SK-N-SH (cell line): ENCODE measurements around the gene LRP1. TPM values are rescaled to one million over a fixed set of nuclear protein-coding genes. Genes with fewer than 3 reads are reported as not detected.

Experiments
- CTCF ChIA-PET: fragments of 300-600, 350-600 bp; formaldehyde crosslinking; extraction: SDS; loops from one replicate; lab custom pipeline; 2021; lab: Yijun Ruan, JAX
- POLR2A ChIA-PET: fragments of 350-600 bp; sonication (Branson Sonifier 250); formaldehyde crosslinking; extraction: SDS; loops from one replicate; lab custom pipeline; 2020; ENCODE audit warnings: antibody characterized with exemption, inconsistent platforms; lab: Yijun Ruan, JAX
- DNase-seq: peaks from one replicate; pipeline ENCODE4 v3.0.0; 2012
- H2AFZ ChIP-seq: fragments of 200-600 bp; sonication (generic); 2 replicates; pipeline ENCODE4 v1.8.1; 2016; ENCODE audit warnings: antibody characterized with exemption, mild to moderate bottlenecking, low read depth
- H3F3A ChIP-seq: fragments of 200-600 bp; sonication (generic); replicated peaks from 2 replicates; pipeline ENCODE3; 2016; ENCODE audit warnings: antibody characterized with exemption, mild to moderate bottlenecking; ENCODE audit not compliant: insufficient read depth
- H3K27ac ChIP-seq, 2 experiments: fragments of 200-500 bp in 1 of 2; fragments of 200-600 bp in 1 of 2; sonication (Bioruptor generic) in 1 of 2; sonication (generic), shearing (Covaris generic) in 1 of 2; 2 replicates each; pipeline versions ENCODE4 v1.5.1 to v1.6.1; 2014 to 2016; ENCODE audit warnings: low read depth in 2 of 2, inconsistent platforms in 1 of 2, low read length in 1 of 2, mild to moderate bottlenecking in 1 of 2, mixed read lengths in 1 of 2
- H3K27me3 ChIP-seq: fragments of 200-600 bp; sonication (generic), shearing (Covaris generic); 2 replicates; pipeline ENCODE4 v1.6.1; 2016; ENCODE audit warnings: mixed run types; ENCODE audit not compliant: insufficient read depth
- H3K36me3 ChIP-seq, 2 experiments: fragments of 200-500 bp in 1 of 2; fragments of 200-600 bp in 1 of 2; sonication (Bioruptor generic) in 1 of 2; sonication (generic) in 1 of 2; replicated peaks in 1 of 2; 2 replicates each; pipeline versions ENCODE3 to v1.5.1; 2014 to 2016; ENCODE audit warnings: low read length in 1 of 2, mild to moderate bottlenecking in 1 of 2; ENCODE audit not compliant: insufficient read depth in 2 of 2, control insufficient read depth in 1 of 2
- H3K4me1 ChIP-seq, 2 experiments: fragments of 200-500 bp in 1 of 2; fragments of 200-600 bp in 1 of 2; sonication (Bioruptor generic) in 1 of 2; sonication (generic), shearing (Covaris generic) in 1 of 2; 2 replicates each; pipeline versions ENCODE4 v1.5.1 to v1.6.1; 2014 to 2016; ENCODE audit warnings: low read depth in 1 of 2, low read length in 1 of 2, mixed run types in 1 of 2; ENCODE audit not compliant: insufficient read depth in 2 of 2, control insufficient read depth in 1 of 2
- H3K4me2 ChIP-seq: fragments of 200-600 bp; sonication (generic), shearing (Covaris generic); 2 replicates; pipeline ENCODE4 v1.6.1; 2017; ENCODE audit warnings: mixed run types
- H3K4me3 ChIP-seq, 2 experiments: fragments of 200-500 bp in 1 of 2; fragments of 200-600 bp in 1 of 2; sonication (Bioruptor generic) in 1 of 2; sonication (generic), shearing (Covaris generic) in 1 of 2; 2 replicates each; pipeline versions ENCODE4 v1.5.1 to v1.8.1; 2014 to 2016; ENCODE audit warnings: low read depth in 2 of 2, inconsistent platforms in 1 of 2, low read length in 1 of 2, mild to moderate bottlenecking in 1 of 2, mixed read lengths in 1 of 2, moderate library complexity in 1 of 2
- H3K79me2 ChIP-seq: fragments of 200-600 bp; sonication (generic); 2 replicates; pipeline ENCODE4 v1.8.1; 2017; ENCODE audit warnings: mild to moderate bottlenecking; ENCODE audit not compliant: insufficient read depth
- H3K9ac ChIP-seq: fragments of 200-600 bp; sonication (generic); 2 replicates; pipeline ENCODE4 v1.6.1; 2017; ENCODE audit warnings: mixed run types
- H3K9me2 ChIP-seq: fragments of 200-600 bp; sonication (generic); 2 replicates; pipeline ENCODE4 v1.6.1; 2017; ENCODE audit warnings: mixed run types
- H3K9me3 ChIP-seq: fragments of 200-600 bp; sonication (generic); 2 replicates; pipeline ENCODE4 v1.6.1; 2017; ENCODE audit warnings: mixed run types, mild to moderate bottlenecking, moderate library complexity
- H4K20me1 ChIP-seq: fragments of 200-600 bp; sonication (generic); 2 replicates; pipeline ENCODE4 v1.6.1; 2017; ENCODE audit warnings: mild to moderate bottlenecking, mixed run types; ENCODE audit not compliant: insufficient read depth
- CTCF ChIP-seq: fragments of 200-600 bp; sonication (generic); IDR thresholded peaks from 2 replicates; pipeline ENCODE4 v1.6.1; 2017; ENCODE audit warnings: antibody characterized with exemption, mild to moderate bottlenecking, moderate library complexity
- EP300 ChIP-seq, 2 experiments: IDR thresholded peaks; 2 replicates each; pipeline versions ENCODE4 v1.4.0 to v1.6.1; 2012; ENCODE audit warnings: borderline replicate concordance in 1 of 2, low read depth in 1 of 2, low read length in 1 of 2
- EZH2phosphoT487 ChIP-seq: fragments of 200-600 bp; sonication (generic); IDR thresholded peaks from 2 replicates; pipeline ENCODE4 v1.6.1; 2017; ENCODE audit warnings: low read depth, mixed run types, mild to moderate bottlenecking, antibody characterized with exemption, moderate library complexity, borderline replicate concordance
- GABPA ChIP-seq: IDR thresholded peaks from 2 replicates; pipeline ENCODE4 v1.4.0; 2012; ENCODE audit warnings: low read depth, mild to moderate bottlenecking
- GATA2 ChIP-seq: sonication (generic); formaldehyde crosslinking; IDR thresholded peaks from 2 replicates; pipeline ENCODE4 v1.5.0; 2020; ENCODE audit warnings: mild to moderate bottlenecking, missing genetic modification reagents
- IRF3 ChIP-seq: fragments of 150-350 bp; IDR thresholded peaks from 2 replicates; pipeline ENCODE4 v1.6.1; 2016; ENCODE audit warnings: mild to moderate bottlenecking, low read depth, low read length
- JUND ChIP-seq: IDR thresholded peaks from 2 replicates; pipeline ENCODE4 v1.4.0; 2012
- NFIC ChIP-seq: IDR thresholded peaks from 2 replicates; pipeline ENCODE4 v1.4.0; 2012; ENCODE audit warnings: borderline replicate concordance
- NRF1 ChIP-seq: IDR thresholded peaks from 2 replicates; pipeline ENCODE4 v1.6.1; 2012; ENCODE audit warnings: low read depth, mild to moderate bottlenecking, low read length
- POLR2AphosphoS5 ChIP-seq: IDR thresholded peaks from 2 replicates; pipeline ENCODE4 v1.6.1; 2012; ENCODE audit warnings: low read depth, low read length
- RCOR1 ChIP-seq: fragments of 150-350 bp; IDR thresholded peaks from 2 replicates; pipeline ENCODE4 v1.6.1; 2017; ENCODE audit warnings: antibody characterized with exemption, low read length
- REST ChIP-seq: IDR thresholded peaks from 2 replicates; pipeline ENCODE4 v1.6.1; 2012; ENCODE audit warnings: mild to moderate bottlenecking, low read depth, low read length, moderate library complexity
- RFX5 ChIP-seq: IDR thresholded peaks from 2 replicates; pipeline ENCODE4 v1.6.1; 2012; ENCODE audit warnings: mild to moderate bottlenecking, improper control_type of control experiment, low read length
- RXRA ChIP-seq: IDR thresholded peaks from 2 replicates; pipeline ENCODE4 v1.4.0; 2012; ENCODE audit warnings: low read depth, mild to moderate bottlenecking, borderline replicate concordance
- SIN3A ChIP-seq: IDR thresholded peaks from 2 replicates; pipeline ENCODE4 v1.6.1; 2012; ENCODE audit warnings: low read depth, mild to moderate bottlenecking, low read length, moderate library complexity, borderline replicate concordance
- SMC3 ChIP-seq: IDR thresholded peaks from 2 replicates; pipeline ENCODE4 v1.6.1; 2012; ENCODE audit warnings: low read depth, low read length, improper control_type of control experiment
- TAF1 ChIP-seq: IDR thresholded peaks from 2 replicates; pipeline ENCODE4 v1.6.1; 2012; ENCODE audit warnings: low read depth, mild to moderate bottlenecking, low read length, moderate library complexity, borderline replicate concordance
- TCF12 ChIP-seq: IDR thresholded peaks from 2 replicates; pipeline ENCODE4 v1.4.0; 2012
- TEAD4 ChIP-seq: IDR thresholded peaks from 2 replicates; pipeline ENCODE4 v1.4.0; 2012; ENCODE audit warnings: mild to moderate bottlenecking, borderline replicate concordance; ENCODE audit not compliant: insufficient read depth
- YY1 ChIP-seq: IDR thresholded peaks from 2 replicates; pipeline ENCODE4 v1.4.0; 2012; ENCODE audit warnings: low read depth, mild to moderate bottlenecking
- WGBS: methylation state at CpG from one replicate; pipeline ENCODE4 v1.1.6; 2017; ENCODE audit warnings: low lambda C conversion rate; 5-methylcytosine and 5-hydroxymethylcytosine counted together
- polyA plus RNA-seq, 3 experiments: library from polyadenylated mRNA; depleted of rRNA; stranded (reverse); fragments of >200 nt; gene quantifications; 2 replicates each; pipeline ENCODE4 v1.2.3, GENCODE V29; 2012

LRP1 gene
- polyA plus RNA-seq, 1 of the 3 experiments (the other 2 are of a cell fraction), result 55.0 TPM

GRCh38 chr12:57208631-57209282, 80.5 kb downstream of the LRP1 start:
- Histone ChIP-seq H3K27me3 (no peaks in the 10 kb centered on the region), H3K79me2 (no peaks in the 10 kb centered on the region), H4K20me1 (no peaks in the 10 kb centered on the region), H3F3A (peaks cover 9% of the 10 kb centered on the region), H3K36me3 (peaks cover 5 to 46% of the 10 kb centered on the region in 2 experiments), H3K27ac (no peak overlapping the region), H3K9me3 (no peaks in the 10 kb centered on the region), H3K9me2 (no peaks in the 10 kb centered on the region), H3K9ac (no peak overlapping the region), H3K4me3 (no peak overlapping the region), H3K4me1 (peaks cover 0 to 4% of the 10 kb centered on the region in 2 experiments; a peak in 1 of 4 replicates), H3K4me2 (no peak overlapping the region), H2AFZ (no peak overlapping the region)
- no peak for TF ChIP-seq POLR2AphosphoS5
- TF ChIP-seq YY1, result no peak
- no peak for TF ChIP-seq RCOR1
- TF ChIP-seq TAF1, result no peak
- no peak for TF ChIP-seq EP300 (IDR thresholded peaks at IDR 0.05; ENCODE audit: borderline replicate concordance in 1 of 2, low read depth in 1 of 2, low read length in 1 of 2)
- TF ChIP-seq EZH2phosphoT487, result no peak
- no peak for TF ChIP-seq TCF12
- no peak for TF ChIP-seq JUND
- no peak for TF ChIP-seq SMC3
- no peak for TF ChIP-seq NFIC
- no peak for TF ChIP-seq SIN3A
- TF ChIP-seq RFX5, result no peak
- TF ChIP-seq GATA2, result no peak
- TF ChIP-seq NRF1, result no peak
- no peak for TF ChIP-seq TEAD4
- no peak for TF ChIP-seq GABPA
- no peak for TF ChIP-seq RXRA
- no peak for TF ChIP-seq IRF3
- no peak for TF ChIP-seq REST
- TF ChIP-seq CTCF, result no peak
- CTCF ChIA-PET, result interaction anchor here (1.0 to 15.9 kb wide), 4 partner anchors 9 to 84 kb away, joined by 3 to 937 read pairs (median 4); partner anchors contain the start of genes SHMT2 and STAC3
- WGBS, result 90% methylated on average over 17 of the region's 22 CpGs
- POLR2A ChIA-PET, result interaction anchor here (0.7 kb wide), 1 partner anchor 30 kb away, joined by 3 read pairs; no protein-coding TSS in a partner anchor
- DNase-seq, result no peak
